GM12892 (cell line): ENCODE data around the gene SYNJ2.
A peak's percentile ranks its signal among the peaks of the same experiment; 100 is the strongest.

Source experiments
- DNase-seq: peaks from one replicate; pipeline ENCODE4 v3.0.0; 2011; ENCODE audit not compliant: insufficient read length
- FAIRE-seq: peaks from 2 replicates; lab custom pipeline; 2011; peaks lifted over from hg19 to GRCh38; lab: Jason Lieb, UNC
- POLR2A ChIP-seq: IDR thresholded peaks from 2 replicates; pipeline ENCODE4 v1.6.1; 2011; ENCODE audit warnings: low read depth, low read length, control low read depth
- POLR2AphosphoS5 ChIP-seq: IDR thresholded peaks from 2 replicates; pipeline ENCODE4 v1.6.1; 2011; ENCODE audit warnings: low read depth, low read length, control low read depth
- TAF1 ChIP-seq: IDR thresholded peaks from 2 replicates; pipeline ENCODE4 v1.6.1; 2011; ENCODE audit warnings: low read depth, mild to moderate bottlenecking, control low read depth, low read length, borderline replicate concordance

Gene SYNJ2

DNA sequence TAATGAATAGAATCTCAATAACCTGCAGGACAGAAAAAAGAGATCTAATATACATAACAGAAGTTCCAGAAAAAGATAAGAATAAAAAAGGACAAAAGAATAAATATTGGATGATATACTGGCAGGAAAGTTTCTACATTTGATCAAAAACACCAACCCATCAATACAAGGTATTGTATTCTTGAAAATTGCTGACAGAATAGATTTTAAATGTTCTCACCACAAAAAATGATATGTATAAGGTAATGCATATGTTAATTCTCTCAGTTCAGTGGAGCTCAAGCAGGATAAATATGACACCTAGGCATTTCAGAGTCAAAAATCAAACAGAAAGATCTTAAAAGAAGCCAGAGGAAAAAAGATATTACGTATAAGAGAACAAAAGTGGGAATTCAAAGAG lies 142.6 kb downstream of the SYNJ2 start:
- TF ChIP-seq POLR2AphosphoS5 (no peak), TAF1 (no peak), POLR2A (no peak)
- DNase-seq (no peak), FAIRE-seq (no peak)

DNA sequence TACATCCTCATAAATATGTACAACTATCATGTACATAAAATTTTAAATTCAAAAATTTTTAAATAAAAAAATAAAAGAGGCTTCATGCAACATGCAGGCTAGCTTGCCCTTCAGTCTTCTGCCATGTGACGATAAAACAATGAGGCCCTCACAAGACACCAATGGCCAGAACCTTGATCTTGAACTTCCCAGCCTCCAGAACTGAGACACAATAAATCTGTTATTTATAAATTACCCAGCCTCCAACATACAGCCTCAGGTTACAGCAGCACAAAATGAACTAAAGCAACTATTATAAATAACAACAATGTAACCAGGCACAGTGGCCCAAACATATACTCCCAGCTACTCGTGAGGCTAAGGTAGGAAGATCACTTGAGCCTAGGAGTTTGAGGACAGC lies 143.6 kb downstream of the SYNJ2 start:
- no peak for FAIRE-seq
- no peak for DNase-seq
- TF ChIP-seq TAF1, result no peak
- no peak for TF ChIP-seq POLR2A
- TF ChIP-seq POLR2AphosphoS5, result no peak

DNA sequence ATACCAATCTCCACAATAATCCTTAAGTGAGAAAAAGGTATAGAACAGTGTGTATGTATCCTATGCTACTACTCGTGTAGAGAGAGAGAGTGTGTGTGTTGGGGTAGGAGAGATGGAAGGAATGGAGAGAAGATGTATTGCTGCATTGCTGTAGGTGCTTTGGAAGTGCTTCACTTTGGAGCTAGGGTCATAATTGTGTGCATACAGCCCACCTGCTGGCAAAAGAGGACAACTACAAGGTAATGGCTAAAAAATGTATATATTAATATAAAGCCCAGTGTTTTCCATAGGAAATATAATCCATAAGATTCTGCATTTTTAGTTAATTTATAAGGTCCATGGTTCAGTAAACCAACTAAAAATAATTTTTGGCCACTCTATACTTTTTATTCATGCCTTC lies 150.3 kb downstream of the SYNJ2 start:
- FAIRE-seq (peak; percentile 84), DNase-seq (peak; percentile 19)
- no peak for TF ChIP-seq POLR2A
- TF ChIP-seq TAF1, result no peak
- TF ChIP-seq POLR2AphosphoS5, result no peak

DNA sequence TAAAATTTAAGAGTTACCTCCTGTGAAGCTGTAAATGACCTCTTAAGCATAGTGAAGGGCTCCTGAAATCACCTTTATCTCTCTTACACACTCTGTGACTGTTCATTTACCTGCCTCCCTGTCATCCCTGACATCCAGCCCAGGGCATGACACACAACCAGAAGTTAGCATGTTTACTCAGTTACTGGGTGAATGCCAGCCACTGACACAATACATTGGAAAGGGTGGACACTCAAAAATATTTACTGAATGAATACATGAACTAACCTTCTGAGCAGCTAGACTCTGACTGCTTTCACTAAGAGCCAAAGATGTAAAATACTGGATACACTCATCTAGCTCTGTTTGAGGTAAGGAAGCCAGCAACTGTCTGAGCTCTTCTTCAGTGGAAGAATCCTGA lies 161.1 kb downstream of the SYNJ2 start:
- DNase-seq (no peak), FAIRE-seq (no peak)
- TF ChIP-seq POLR2AphosphoS5, result no peak
- no peak for TF ChIP-seq POLR2A
- TF ChIP-seq TAF1, result no peak

DNA sequence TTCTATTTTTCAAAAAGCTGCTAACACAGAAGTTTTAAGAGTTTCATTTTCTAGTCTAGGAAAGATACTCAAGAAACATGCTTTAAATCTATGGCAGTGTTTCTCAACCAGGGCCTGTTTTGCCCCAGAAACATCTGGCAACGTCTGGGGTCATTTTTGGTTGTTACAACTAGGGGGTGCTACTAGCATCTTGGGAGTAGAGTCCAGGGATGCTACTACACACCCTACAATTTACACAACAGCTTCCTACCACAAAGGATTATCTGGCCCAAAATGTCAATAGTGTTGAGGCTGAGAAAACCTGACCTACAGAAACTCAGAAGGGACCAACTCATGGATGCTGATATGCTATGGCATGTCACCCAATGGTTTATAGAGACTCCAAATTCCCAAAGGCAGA lies 162.0 kb downstream of the SYNJ2 start:
- no peak for DNase-seq
- TF ChIP-seq TAF1 (no peak), POLR2AphosphoS5 (no peak)
- FAIRE-seq, result peak; percentile 69
